Fibroblast of the conjunctiva (primary cell): ENCODE results near the gene TBCD.

Experiments used
- DNase-seq: peaks from one replicate; pipeline ENCODE4 v3.0.0-alpha.2; 2010; ENCODE audit warnings: low read depth

The TBCD gene

GRCh38 chr17:82810644-82811430 lies 59.0 kb downstream of the TBCD start:
- no peak for DNase-seq

- DNase-seq = no peak
Observed at GRCh38 chr17:82812058-82812457, 60.2 kb downstream of the TBCD start.

GRCh38 chr17:82812601-82813000 lies 60.7 kb downstream of the TBCD start:
- no peak for DNase-seq

GRCh38 chr17:82813299-82814051 lies 61.6 kb downstream of the TBCD start:
- no peak for DNase-seq

- no peak for DNase-seq
Observed at GRCh38 chr17:82814834-82815233, 63.0 kb downstream of the TBCD start.

GRCh38 chr17:82815354-82815753 lies 63.5 kb downstream of the TBCD start:
- no peak for DNase-seq

- no peak for DNase-seq
Observed at GRCh38 chr17:82815790-82816305, 64.0 kb downstream of the TBCD start.

GRCh38 chr17:82816358-82816757 lies 64.5 kb downstream of the TBCD start:
- no peak for DNase-seq

- DNase-seq = no peak
Observed at GRCh38 chr17:82817947-82818346, 66.1 kb downstream of the TBCD start.

GRCh38 chr17:82820278-82821251 lies 68.7 kb downstream of the TBCD start:
- DNase-seq = no peak

- no peak for DNase-seq
Observed at GRCh38 chr17:82821554-82821953, 69.7 kb downstream of the TBCD start.

- no peak for DNase-seq
Observed at GRCh38 chr17:82822281-82822680, 70.4 kb downstream of the TBCD start.

GRCh38 chr17:82823004-82823403 lies 71.1 kb downstream of the TBCD start:
- DNase-seq = no peak

GRCh38 chr17:82825540-82826124 lies 73.8 kb downstream of the TBCD start:
- DNase-seq = no peak

GRCh38 chr17:82826211-82826610 lies 74.3 kb downstream of the TBCD start:
- DNase-seq = no peak

GRCh38 chr17:82826956-82827355 lies 75.1 kb downstream of the TBCD start:
- DNase-seq = no peak

- DNase-seq = no peak
Observed at GRCh38 chr17:82828875-82829487, 77.1 kb downstream of the TBCD start.

GRCh38 chr17:82830249-82830661 lies 78.4 kb downstream of the TBCD start:
- no peak for DNase-seq

GRCh38 chr17:82831041-82831817 lies 79.4 kb downstream of the TBCD start:
- no peak for DNase-seq

GRCh38 chr17:82831818-82832200 lies 79.9 kb downstream of the TBCD start:
- no peak for DNase-seq
